Stimulated activated naive CD8-positive, alpha-beta T cell treated with anti-CD3 and anti-CD28 coated beads, Interleukin-15, Interleukin-2, amounts not matched to agents 100 ng/mL and 50 ng/mL, for 24 hours (primary cell): ENCODE data around the gene CYP4F2.
"Not testable (repeated sequence)": the region's sequence is repeated elsewhere in the genome, so short reads cannot be mapped to it uniquely, and the experiment has no call there.

Experiments
- H3K27ac Mint-ChIP-seq: one replicate; pipeline ENCODE4 v1.8.0; 2021; ENCODE audit warnings: mild to moderate bottlenecking, mixed read lengths
- H3K27me3 Mint-ChIP-seq: one replicate; pipeline ENCODE4 v1.8.0; 2021; ENCODE audit warnings: mixed read lengths
- H3K36me3 Mint-ChIP-seq: one replicate; pipeline ENCODE4 v1.8.0; 2021; ENCODE audit warnings: low read depth, mixed read lengths
- H3K4me1 Mint-ChIP-seq: one replicate; pipeline ENCODE4 v1.8.0; 2021; ENCODE audit warnings: low read depth, mixed read lengths
- H3K4me3 Mint-ChIP-seq: one replicate; pipeline ENCODE4 v1.8.0; 2021; ENCODE audit warnings: mild to moderate bottlenecking, mixed read lengths
- H3K9me3 Mint-ChIP-seq: one replicate; pipeline ENCODE4 v1.8.0; 2021; ENCODE audit warnings: mixed read lengths

Gene CYP4F2

GRCh38 chr19:15891434-15891833, 6.4 kb downstream of the CYP4F2 start:
- Mint-ChIP-seq H3K36me3 (no peaks in the 10 kb centered on the region), H3K9me3 (no peaks in the 10 kb centered on the region), H3K4me3 (no peak overlapping the region), H3K27me3 (peaks cover 7% of the 10 kb centered on the region), H3K27ac (no peak overlapping the region), H3K4me1 (no peaks in the 10 kb centered on the region)

DNA sequence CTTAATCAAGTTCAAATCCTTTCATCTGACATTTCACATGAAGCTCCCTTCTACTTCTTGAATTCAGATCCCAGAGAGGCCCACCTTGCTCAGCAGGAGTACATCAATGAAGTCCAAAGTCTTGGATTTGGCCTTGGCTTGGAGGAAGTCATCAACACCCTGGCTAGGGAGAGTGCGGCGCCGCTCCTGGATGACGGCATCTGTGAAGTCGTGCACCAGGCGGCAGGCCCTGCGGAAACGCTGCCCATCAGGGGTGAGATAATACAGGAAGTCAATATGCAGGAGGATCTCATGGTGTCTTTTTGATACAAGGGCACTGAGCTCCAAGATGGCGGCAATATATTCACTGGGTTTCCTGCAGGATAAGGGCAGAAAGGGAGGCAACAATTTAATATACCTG, 8.5 kb downstream of the CYP4F2 start:
- H3K27me3 Mint-ChIP-seq, H3K4me3 Mint-ChIP-seq, H3K36me3 Mint-ChIP-seq, H3K27ac Mint-ChIP-seq, H3K9me3 Mint-ChIP-seq, H3K4me1 Mint-ChIP-seq: not testable (repeated sequence)

- no peaks in the 10 kb centered on the region for H3K36me3 Mint-ChIP-seq
- H3K4me1 Mint-ChIP-seq = no peaks in the 10 kb centered on the region
- no peak overlapping the region for H3K4me3 Mint-ChIP-seq
- no peaks in the 10 kb centered on the region for H3K9me3 Mint-ChIP-seq
- peaks cover 12% of the 10 kb centered on the region for H3K27me3 Mint-ChIP-seq
- no peak overlapping the region for H3K27ac Mint-ChIP-seq
Observed at GRCh38 chr19:15885919-15886318, 12.0 kb downstream of the CYP4F2 start.

DNA sequence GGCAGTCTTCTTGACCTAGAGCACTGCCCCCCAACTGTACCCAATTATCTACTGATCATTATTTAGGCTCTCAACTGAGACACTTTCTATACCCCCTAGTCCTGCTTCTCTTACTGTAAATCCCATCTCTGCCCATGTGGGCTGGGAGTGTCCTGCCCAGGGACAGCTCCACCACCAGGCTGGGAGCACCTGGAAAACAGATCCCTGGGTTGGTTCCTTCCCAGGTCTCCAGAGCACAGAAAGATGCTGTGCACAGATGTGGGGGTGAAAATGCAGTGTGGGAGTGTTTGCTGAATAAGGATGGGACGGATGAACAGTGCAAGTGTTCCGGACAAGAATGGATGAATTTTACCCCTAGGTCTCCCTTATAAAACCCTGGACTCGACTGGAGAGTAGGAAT, 12.7 kb downstream of the CYP4F2 start:
- no peaks in the 10 kb centered on the region for H3K9me3 Mint-ChIP-seq
- H3K36me3 Mint-ChIP-seq = no peaks in the 10 kb centered on the region
- H3K4me3 Mint-ChIP-seq = no peak overlapping the region
- peaks cover 15% of the 10 kb centered on the region for H3K27me3 Mint-ChIP-seq
- H3K4me1 Mint-ChIP-seq = no peaks in the 10 kb centered on the region
- no peak overlapping the region for H3K27ac Mint-ChIP-seq

DNA sequence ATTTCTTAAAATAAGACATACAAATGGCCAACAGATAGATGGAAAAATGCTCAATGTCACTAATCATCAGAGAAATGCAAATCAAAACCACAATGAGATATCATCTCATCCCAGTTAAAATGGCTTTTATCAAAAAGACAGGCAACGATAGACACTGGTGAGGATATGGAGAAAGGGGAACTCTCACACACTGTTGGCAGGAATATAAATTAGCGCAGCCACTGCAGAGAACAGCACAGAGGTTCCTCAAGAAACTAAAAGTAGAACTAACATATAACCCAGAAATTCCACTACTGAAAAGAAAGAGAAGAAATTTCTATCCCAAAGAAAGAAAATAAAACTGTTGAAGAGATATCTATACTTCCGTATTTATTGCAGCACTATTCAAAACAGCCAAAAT, 14.5 kb downstream of the CYP4F2 start:
- not testable (repeated sequence) for H3K4me1 Mint-ChIP-seq
- H3K27me3 Mint-ChIP-seq = peaks cover 19% of the 10 kb centered on the region

GRCh38 chr19:15874821-15875474, 22.9 kb downstream of the CYP4F2 start:
- Mint-ChIP-seq H3K4me3 (no peak overlapping the region), H3K4me1 (no peaks in the 10 kb centered on the region), H3K36me3 (no peaks in the 10 kb centered on the region), H3K27me3 (peaks cover 33% of the 10 kb centered on the region), H3K9me3 (no peaks in the 10 kb centered on the region), H3K27ac (no peak overlapping the region)

More for the DNA sequence above, 14.5 kb downstream of the CYP4F2 start:
- not testable (repeated sequence) for H3K9me3 Mint-ChIP-seq, H3K4me3 Mint-ChIP-seq, H3K27ac Mint-ChIP-seq, H3K36me3 Mint-ChIP-seq

GRCh38 chr19:15873771-15874170, 24.1 kb downstream of the CYP4F2 start:
- H3K36me3 Mint-ChIP-seq, H3K9me3 Mint-ChIP-seq, H3K4me1 Mint-ChIP-seq, H3K27ac Mint-ChIP-seq, H3K4me3 Mint-ChIP-seq: not testable (repeated sequence)
- H3K27me3 Mint-ChIP-seq = peaks cover 30% of the 10 kb centered on the region

- no peaks in the 10 kb centered on the region for H3K9me3 Mint-ChIP-seq
- H3K36me3 Mint-ChIP-seq = no peaks in the 10 kb centered on the region
- no peaks in the 10 kb centered on the region for H3K4me1 Mint-ChIP-seq
- H3K4me3 Mint-ChIP-seq = no peak overlapping the region
- no peak overlapping the region for H3K27ac Mint-ChIP-seq
- H3K27me3 Mint-ChIP-seq = peaks cover 21% of the 10 kb centered on the region
Observed at GRCh38 chr19:15871570-15871969, 26.3 kb downstream of the CYP4F2 start.

GRCh38 chr19:15869873-15870272, 28.0 kb downstream of the CYP4F2 start:
- Mint-ChIP-seq H3K4me3 (no peak overlapping the region), H3K4me1 (no peaks in the 10 kb centered on the region), H3K27ac (no peak overlapping the region), H3K27me3 (peaks cover 13% of the 10 kb centered on the region), H3K36me3 (no peaks in the 10 kb centered on the region), H3K9me3 (no peaks in the 10 kb centered on the region)

DNA sequence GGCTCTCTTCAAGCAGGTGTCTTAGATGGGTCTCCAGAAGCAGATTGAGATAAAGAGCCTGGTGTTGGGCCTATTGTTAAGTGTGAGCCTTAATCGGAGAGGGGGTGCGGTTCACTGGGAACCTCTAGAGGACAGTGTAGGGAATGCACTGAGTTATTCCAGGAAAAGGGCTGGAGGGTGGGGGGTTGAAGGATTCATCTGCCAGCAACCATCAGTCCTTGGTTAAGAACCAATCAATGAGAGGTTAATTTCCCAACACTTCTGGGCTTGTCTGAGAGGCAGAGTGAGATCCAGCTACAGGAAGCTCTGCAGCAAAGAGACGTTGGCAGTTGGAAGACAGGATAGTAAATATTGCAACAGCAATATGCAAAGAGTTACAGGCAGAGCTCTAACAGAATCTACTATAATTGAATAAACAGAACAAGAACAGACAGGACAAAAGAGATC, 28.7 kb downstream of the CYP4F2 start:
- peaks cover 10% of the 10 kb centered on the region for H3K27me3 Mint-ChIP-seq
- H3K9me3 Mint-ChIP-seq = no peaks in the 10 kb centered on the region
- no peak overlapping the region for H3K4me3 Mint-ChIP-seq
- H3K27ac Mint-ChIP-seq = no peak overlapping the region
- no peaks in the 10 kb centered on the region for H3K4me1 Mint-ChIP-seq
- no peaks in the 10 kb centered on the region for H3K36me3 Mint-ChIP-seq

DNA sequence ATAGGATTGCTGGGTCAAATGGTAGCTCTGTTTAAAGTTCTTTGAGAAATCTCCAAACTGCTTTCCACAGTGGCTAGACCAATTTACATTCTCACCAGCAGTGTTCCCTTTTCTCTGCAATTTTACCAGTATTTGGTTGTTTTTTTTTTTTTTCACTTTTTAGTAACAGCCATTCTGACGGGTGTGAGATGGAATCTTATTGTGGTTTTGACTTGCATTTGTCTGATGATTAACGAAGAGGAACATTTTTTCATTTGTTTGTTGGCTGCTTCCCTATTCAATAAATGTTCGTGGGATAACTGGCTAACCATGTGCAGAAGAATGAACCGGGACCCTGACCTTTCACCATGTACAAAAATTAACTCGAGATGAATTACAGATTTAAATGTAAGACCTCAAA, 31.2 kb downstream of the CYP4F2 start:
- no peak overlapping the region for H3K27ac Mint-ChIP-seq
- H3K9me3 Mint-ChIP-seq = no peaks in the 10 kb centered on the region
- no peak overlapping the region for H3K4me3 Mint-ChIP-seq
- H3K36me3 Mint-ChIP-seq = no peaks in the 10 kb centered on the region
- no peaks in the 10 kb centered on the region for H3K4me1 Mint-ChIP-seq
- H3K27me3 Mint-ChIP-seq = no peaks in the 10 kb centered on the region

- H3K27me3 Mint-ChIP-seq = no peaks in the 10 kb centered on the region
- H3K9me3 Mint-ChIP-seq = no peaks in the 10 kb centered on the region
- H3K4me3 Mint-ChIP-seq = no peak overlapping the region
- no peaks in the 10 kb centered on the region for H3K36me3 Mint-ChIP-seq
- H3K4me1 Mint-ChIP-seq = no peaks in the 10 kb centered on the region
- no peak overlapping the region for H3K27ac Mint-ChIP-seq
Observed at GRCh38 chr19:15864824-15865223, 33.0 kb downstream of the CYP4F2 start.

DNA sequence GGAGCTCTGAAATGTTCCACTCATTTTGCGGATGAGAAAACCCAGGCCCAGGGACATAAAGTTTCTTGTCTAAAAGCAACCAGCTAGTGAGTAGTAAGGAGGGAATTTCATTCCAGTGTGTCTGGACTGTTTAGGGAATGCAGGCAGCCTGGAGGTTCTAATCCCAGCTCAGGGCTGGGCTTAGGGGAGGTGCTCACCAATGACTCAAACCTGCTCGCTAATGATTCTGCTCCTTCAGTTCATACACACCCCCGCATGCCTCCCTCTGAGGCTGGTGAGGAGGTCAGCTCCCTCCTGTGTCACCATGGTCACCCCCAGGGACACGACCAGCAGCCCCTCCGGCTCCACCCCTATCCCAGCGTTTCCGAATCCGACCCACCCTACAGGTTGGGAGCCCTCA, 34.6 kb downstream of the CYP4F2 start:
- no peaks in the 10 kb centered on the region for H3K27me3 Mint-ChIP-seq
- no peak overlapping the region for H3K4me3 Mint-ChIP-seq
- no peak overlapping the region for H3K27ac Mint-ChIP-seq
- no peaks in the 10 kb centered on the region for H3K9me3 Mint-ChIP-seq
- no peaks in the 10 kb centered on the region for H3K4me1 Mint-ChIP-seq
- H3K36me3 Mint-ChIP-seq = no peaks in the 10 kb centered on the region

- Mint-ChIP-seq H3K36me3 (no peaks in the 10 kb centered on the region), H3K27me3 (no peaks in the 10 kb centered on the region)
Observed at GRCh38 chr19:15862444-15862843, 35.4 kb downstream of the CYP4F2 start.

DNA sequence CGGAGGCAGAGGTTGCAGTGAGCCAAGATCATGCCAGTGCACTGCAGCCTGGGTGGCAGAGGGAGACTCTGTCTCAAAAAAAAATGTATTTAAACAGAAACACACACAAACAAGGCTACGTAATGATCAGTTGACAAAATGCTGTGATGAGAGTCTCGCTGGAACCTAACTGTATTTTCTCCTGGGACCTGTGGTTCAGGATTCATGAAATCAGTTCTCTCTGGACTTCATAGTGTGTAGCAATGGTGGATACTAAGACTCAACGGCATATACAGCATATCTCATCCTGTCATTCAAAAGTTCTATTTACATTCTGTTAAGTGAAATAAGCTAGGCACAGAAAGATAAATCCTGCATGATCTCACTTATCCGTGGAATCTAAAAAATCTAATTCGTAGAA, 37.4 kb downstream of the CYP4F2 start:
- Mint-ChIP-seq H3K4me1 (no peaks in the 10 kb centered on the region), H3K4me3 (no peak overlapping the region), H3K27me3 (no peaks in the 10 kb centered on the region), H3K27ac (no peak overlapping the region), H3K9me3 (no peaks in the 10 kb centered on the region), H3K36me3 (no peaks in the 10 kb centered on the region)

More at GRCh38 chr19:15862444-15862843, 35.4 kb downstream of the CYP4F2 start:
- Mint-ChIP-seq H3K4me1 (no peaks in the 10 kb centered on the region), H3K4me3 (no peak overlapping the region), H3K27ac (no peak overlapping the region), H3K9me3 (no peaks in the 10 kb centered on the region)

DNA sequence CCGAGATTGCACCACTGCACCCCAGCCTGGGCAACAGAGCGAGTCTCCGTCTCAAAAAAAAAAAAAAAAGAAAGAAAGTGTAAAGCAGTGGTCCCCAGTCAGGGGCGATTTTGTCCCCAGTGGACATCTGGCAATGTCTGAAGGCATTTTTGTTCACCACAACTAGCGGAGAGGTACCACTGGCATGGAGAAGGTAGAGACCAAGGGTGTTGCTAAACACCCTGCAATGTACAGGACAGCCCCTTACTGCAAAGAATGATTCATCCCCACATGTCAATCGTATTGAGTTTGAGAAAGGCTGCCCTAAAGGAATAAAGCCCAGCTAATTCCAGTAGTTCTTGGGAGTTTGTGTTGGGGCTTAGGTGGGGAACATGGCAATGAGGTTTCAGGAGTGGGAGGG, 38.7 kb downstream of the CYP4F2 start:
- no peaks in the 10 kb centered on the region for H3K4me1 Mint-ChIP-seq
- no peak overlapping the region for H3K27ac Mint-ChIP-seq
- H3K36me3 Mint-ChIP-seq = no peaks in the 10 kb centered on the region
- H3K4me3 Mint-ChIP-seq = no peak overlapping the region
- no peaks in the 10 kb centered on the region for H3K9me3 Mint-ChIP-seq
- no peaks in the 10 kb centered on the region for H3K27me3 Mint-ChIP-seq
